WTC11 (cell line): Measurements from ENCODE around the gene GFPT2.

ENCODE experiments used
- ATF2 ChIP-seq: sonication (generic); formaldehyde crosslinking; IDR thresholded peaks from 2 replicates; pipeline ENCODE4 v1.8.1; 2022; ENCODE audit warnings: low read depth, missing genetic modification reagents, borderline replicate concordance
- CTCF ChIP-seq: fragments of 200-600 bp; IDR thresholded peaks from 2 replicates; pipeline ENCODE4 v1.8.0; 2022; ENCODE audit warnings: antibody characterized with exemption
- FOXP4 ChIP-seq: sonication (generic); formaldehyde crosslinking; IDR thresholded peaks from 2 replicates; pipeline ENCODE4 v1.8.0; 2022; ENCODE audit warnings: mild to moderate bottlenecking, missing genetic modification reagents
- IRF2 ChIP-seq: sonication (generic); formaldehyde crosslinking; IDR thresholded peaks from 2 replicates; pipeline ENCODE4 v1.8.0; 2022; ENCODE audit warnings: low read depth, missing genetic modification reagents, borderline replicate concordance
- RORB ChIP-seq: fragments of 250-450 bp; sonication (Bioruptor Pico); IDR thresholded peaks from 2 replicates; pipeline ENCODE4 v1.9.0; 2021; ENCODE audit warnings: mild to moderate bottlenecking
- STAT6 ChIP-seq: sonication (generic); formaldehyde crosslinking; conservative IDR thresholded peaks from 2 replicates; pipeline ENCODE4 v1.8.1; 2023; ENCODE audit warnings: mild to moderate bottlenecking, low read depth, missing genetic modification reagents, moderate library complexity
- TCF7 ChIP-seq: sonication (generic); formaldehyde crosslinking; IDR thresholded peaks from 2 replicates; pipeline ENCODE4 v1.8.0; 2022; ENCODE audit warnings: mild to moderate bottlenecking, low read depth, missing genetic modification reagents, moderate library complexity
- USF2 ChIP-seq: sonication (generic); formaldehyde crosslinking; IDR thresholded peaks from 2 replicates; pipeline ENCODE4 v1.8.1; 2023; ENCODE audit warnings: mild to moderate bottlenecking, missing genetic modification reagents, moderate library complexity
- ZNF138 ChIP-seq: sonication (generic); formaldehyde crosslinking; conservative IDR thresholded peaks from 2 replicates; pipeline ENCODE4 v1.8.1; 2022; ENCODE audit warnings: mild to moderate bottlenecking, moderate library complexity, missing genetic modification reagents
- ZNF219 ChIP-seq: sonication (generic); formaldehyde crosslinking; IDR thresholded peaks from 2 replicates; pipeline ENCODE4 v1.8.0; 2023; ENCODE audit warnings: missing genetic modification reagents, mild to moderate bottlenecking, borderline replicate concordance

GRCh38 chr5:180347702-180348101, 5.4 kb downstream of the GFPT2 start:
- no peak for TF ChIP-seq RORB (CRISPR knock-in tag)
- TF ChIP-seq CTCF, result no peak
- TF ChIP-seq IRF2 (CRISPR knock-in tag), result no peak
- no peak for TF ChIP-seq USF2 (CRISPR knock-in tag)
- TF ChIP-seq TCF7, result no peak
- no peak for TF ChIP-seq ATF2 (CRISPR knock-in tag)
- no peak for TF ChIP-seq STAT6 (CRISPR knock-in tag)
- TF ChIP-seq ZNF219 (CRISPR knock-in tag), result no peak
- TF ChIP-seq FOXP4 (CRISPR knock-in tag), result no peak
- no peak for TF ChIP-seq ZNF138 (CRISPR knock-in tag)
